ENCODE data around the gene COX5A.

GRCh38 chr15:74958320-74958907 lies 20.5 kb upstream of the COX5A start:
- TF ChIP-seq POLR2AphosphoS5 (IDR thresholded peaks at IDR 0.05): no peak
- TF ChIP-seq EZH2 (IDR thresholded peaks at IDR 0.05; ENCODE audit: borderline replicate concordance, insufficient read depth, low read length, poor library complexity, severe bottlenecking): no peak
- TF ChIP-seq CTCF (IDR thresholded peaks at IDR 0.05; ENCODE audit: poor library complexity, severe bottlenecking): peak; percentile 15
- no peak for TF ChIP-seq REST (IDR thresholded peaks at IDR 0.05; ENCODE audit: borderline replicate concordance)
- no peak for TF ChIP-seq EP300 (conservative IDR thresholded peaks at IDR 0.05; ENCODE audit: poor library complexity, severe bottlenecking)
- no peak for TF ChIP-seq RAD21 (conservative IDR thresholded peaks at IDR 0.05)
- TF ChIP-seq MXI1 (conservative IDR thresholded peaks at IDR 0.05; ENCODE audit: poor library complexity, severe bottlenecking): no peak
- no peak for TF ChIP-seq TAF1 (IDR thresholded peaks at IDR 0.05; ENCODE audit: low read depth)
- TF ChIP-seq SMC3 (conservative IDR thresholded peaks at IDR 0.05; ENCODE audit: poor library complexity): no peak

Measured in neural cell (in vitro differentiated cells).